Fibroblast of skin of left biceps (primary cell): ENCODE results near the gene GTF2I.
"Not testable (repeated sequence)": the region's sequence is repeated elsewhere in the genome, so short reads cannot be mapped to it uniquely, and the experiment has no call there.

Source experiments
- DNase-seq, 2 experiments: peaks; one replicate each; pipeline ENCODE4 v3.0.0-alpha.2; 2013; ENCODE audit warnings: low read depth in 2 of 2

GTF2I gene

GRCh38 chr7:74656441-74656836 is 1.1 kb upstream of the GTF2I start:
- no peak for DNase-seq

GRCh38 chr7:74656837-74657691 is 454 bp upstream of the GTF2I start:
- DNase-seq = peak; percentile 93 to 94

GRCh38 chr7:74658178-74659004 is 873 bp downstream of the GTF2I start:
- peak; percentile 80 to 81 for DNase-seq

GRCh38 chr7:74660202-74660601 is 2.7 kb downstream of the GTF2I start:
- DNase-seq = not testable (repeated sequence)

GRCh38 chr7:74661836-74662794 is 4.6 kb downstream of the GTF2I start:
- DNase-seq = not testable (repeated sequence)

GRCh38 chr7:74665296-74665938 is 7.9 kb downstream of the GTF2I start:
- no peak for DNase-seq

- not testable (repeated sequence) for DNase-seq
These were observed 9.5 kb downstream of the GTF2I start for GRCh38 chr7:74667013-74667412.

- DNase-seq = not testable (repeated sequence)
These were observed 10.0 kb downstream of the GTF2I start for GRCh38 chr7:74667520-74667919.

- DNase-seq = no peak
These were observed 14.1 kb downstream of the GTF2I start for GRCh38 chr7:74671602-74672001.

- DNase-seq = no peak
These were observed 14.9 kb downstream of the GTF2I start for GRCh38 chr7:74672343-74672915.

- no peak for DNase-seq
These were observed 16.6 kb downstream of the GTF2I start for GRCh38 chr7:74674166-74674565.

- DNase-seq = no peak
These were observed 25.3 kb downstream of the GTF2I start for GRCh38 chr7:74682829-74683228.

GRCh38 chr7:74683799-74684198 is 26.3 kb downstream of the GTF2I start:
- DNase-seq = no peak

- no peak for DNase-seq
These were observed 27.0 kb downstream of the GTF2I start for GRCh38 chr7:74684473-74684872.

- no peak for DNase-seq
These were observed 27.4 kb downstream of the GTF2I start for GRCh38 chr7:74684921-74685320.

GRCh38 chr7:74690474-74690873 is 33.0 kb downstream of the GTF2I start:
- no peak for DNase-seq

- DNase-seq = not testable (repeated sequence)
These were observed 46.9 kb downstream of the GTF2I start for GRCh38 chr7:74704419-74704818.

GRCh38 chr7:74707238-74707637 is 49.7 kb downstream of the GTF2I start:
- DNase-seq = no peak

- no peak for DNase-seq
These were observed 51.2 kb downstream of the GTF2I start for GRCh38 chr7:74708569-74709275.
